Hepatocyte (in vitro differentiated cells): ENCODE data around the gene TWIST2. TPM values are rescaled to one million over a fixed set of nuclear protein-coding genes. Genes with fewer than 3 reads are reported as not detected.

Experiments used
- DNase-seq: peaks from one replicate; pipeline ENCODE4 v3.0.0-alpha.2; 2016; ENCODE audit warnings: low spot score
- H2AFZ ChIP-seq: fragments of 200-600 bp; sonication (generic); 2 replicates; pipeline ENCODE4 v1.6.0; 2016; ENCODE audit warnings: antibody characterized with exemption, mild to moderate bottlenecking
- H3K27ac ChIP-seq: fragments of 200-600 bp; sonication (generic); 2 replicates; pipeline ENCODE4 v1.5.1; 2016; ENCODE audit warnings: mild to moderate bottlenecking
- H3K27me3 ChIP-seq: fragments of 200-600 bp; sonication (generic); 2 replicates; pipeline ENCODE4 v1.6.1; 2016
- H3K36me3 ChIP-seq: fragments of 200-600 bp; sonication (generic); replicated peaks from 2 replicates; pipeline ENCODE4 v1.5.1; 2016; ENCODE audit warnings: low read depth; ENCODE audit not compliant: insufficient read depth
- H3K4me1 ChIP-seq: fragments of 200-600 bp; sonication (generic); 2 replicates; pipeline ENCODE4 v1.5.1; 2016; ENCODE audit warnings: mild to moderate bottlenecking, moderate library complexity; ENCODE audit not compliant: insufficient read depth
- H3K4me2 ChIP-seq: fragments of 200-600 bp; sonication (generic); 2 replicates; pipeline ENCODE4 v1.6.0; 2016
- H3K4me3 ChIP-seq: fragments of 200-600 bp; sonication (generic); 2 replicates; pipeline ENCODE4 v1.5.1; 2016; ENCODE audit warnings: mild to moderate bottlenecking
- H3K79me2 ChIP-seq: fragments of 200-600 bp; sonication (generic); 2 replicates; pipeline ENCODE4 v1.6.0; 2017; ENCODE audit warnings: mild to moderate bottlenecking
- H3K9me2 ChIP-seq: fragments of 200-600 bp; sonication (generic); replicated peaks from 2 replicates; pipeline ENCODE4 v1.6.0; 2017; ENCODE audit warnings: mild to moderate bottlenecking; ENCODE audit not compliant: insufficient read depth
- H3K9me3 ChIP-seq: fragments of 200-600 bp; sonication (generic); 2 replicates; pipeline ENCODE4 v1.5.1; 2016; ENCODE audit warnings: low read depth, mild to moderate bottlenecking
- H4K20me1 ChIP-seq: fragments of 200-600 bp; sonication (generic); 2 replicates; pipeline ENCODE4 v1.6.0; 2016; ENCODE audit warnings: mild to moderate bottlenecking; ENCODE audit not compliant: insufficient read depth, poor library complexity, severe bottlenecking
- EZH2 ChIP-seq: fragments of 200-600 bp; sonication (generic); IDR thresholded peaks from 2 replicates; pipeline ENCODE4 v1.6.1; 2016; ENCODE audit warnings: antibody characterized with exemption, mild to moderate bottlenecking, borderline replicate concordance
- EZH2phosphoT487 ChIP-seq: fragments of 200-600 bp; sonication (generic); IDR thresholded peaks from one replicate; pipeline ENCODE4 v1.6.1; 2018; ENCODE audit warnings: antibody characterized with exemption, mild to moderate bottlenecking, low read depth, moderate library complexity; ENCODE audit not compliant: unreplicated experiment, severe bottlenecking
- WGBS: methylation state at CpG from one replicate; pipeline ENCODE4 v1.1.6; 2016; ENCODE audit warnings: low lambda C conversion rate; ENCODE audit errors: missing lambda C conversion rate; 5-methylcytosine and 5-hydroxymethylcytosine counted together
- polyA plus RNA-seq: library from polyadenylated mRNA; unstranded; fragments of >200 nt; fragmentation: Nextera tagmentation; extraction: Ambion mirVana; gene quantifications from 2 replicates; pipeline ENCODE4 v1.2.1, GENCODE V29; 2016
- total RNA-seq: library from RNA; depleted of rRNA; stranded (reverse); fragments of >200 nt; gene quantifications from 2 replicates; pipeline ENCODE4 v1.2.3, GENCODE V29; 2014
- TF ChIP-seq, protein P1 (sequence below): fragments of 200-600 bp; sonication (generic); IDR thresholded peaks from 2 replicates; pipeline ENCODE4 v1.5.1; 2016; ENCODE audit warnings: antibody characterized with exemption, mild to moderate bottlenecking; ENCODE audit not compliant: poor library complexity

TWIST2 gene
- total and polyA plus RNA-seq, 2 experiments from 2014 or later: 13.5 to 19.7 TPM

DNA sequence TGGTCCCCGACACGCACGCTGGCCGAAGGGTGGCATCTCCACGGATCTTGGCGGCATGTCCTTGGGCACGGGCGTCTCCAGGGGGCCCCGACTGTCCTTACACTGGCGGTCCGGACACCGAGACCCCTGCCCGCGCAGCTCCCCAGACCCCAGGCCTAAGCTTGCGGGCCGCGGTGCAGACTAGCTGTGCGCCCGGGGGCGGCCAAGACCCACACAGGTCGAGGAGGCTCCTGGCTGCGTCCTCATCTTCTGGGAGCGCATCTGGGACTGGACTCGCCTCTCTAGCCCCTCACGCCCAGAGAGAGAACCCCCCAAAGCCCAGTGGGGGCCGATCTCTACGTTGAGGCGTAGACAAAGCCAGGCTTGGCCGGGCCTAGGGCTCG lies 475 bp upstream of the TWIST2 start:
- peaks cover 79% of the 10 kb centered on the region for H3K27me3 ChIP-seq
- H4K20me1 ChIP-seq: no peaks in the 10 kb centered on the region
- H3K9me3 ChIP-seq: no peaks in the 10 kb centered on the region
- WGBS: 7% methylated on average over 28 of the region's 30 CpGs
- H3K4me2 ChIP-seq: peak overlapping the region; percentile 87
- H3K36me3 ChIP-seq: no peaks in the 10 kb centered on the region
- peak overlapping the region; percentile 92 for H3K27ac ChIP-seq
- no peak for DNase-seq
- H3K4me3 ChIP-seq: peak overlapping the region; percentile 36
- H3K9me2 ChIP-seq: no peaks in the 10 kb centered on the region
- H3K4me1 ChIP-seq: peaks cover 7% of the 10 kb centered on the region
- peaks cover 23% of the 10 kb centered on the region for H3K79me2 ChIP-seq
- H2AFZ ChIP-seq: peak overlapping the region; percentile 37
- TF ChIP-seq EZH2 (no peak), EZH2phosphoT487 (no peak)
- TF ChIP-seq, protein P1, sequence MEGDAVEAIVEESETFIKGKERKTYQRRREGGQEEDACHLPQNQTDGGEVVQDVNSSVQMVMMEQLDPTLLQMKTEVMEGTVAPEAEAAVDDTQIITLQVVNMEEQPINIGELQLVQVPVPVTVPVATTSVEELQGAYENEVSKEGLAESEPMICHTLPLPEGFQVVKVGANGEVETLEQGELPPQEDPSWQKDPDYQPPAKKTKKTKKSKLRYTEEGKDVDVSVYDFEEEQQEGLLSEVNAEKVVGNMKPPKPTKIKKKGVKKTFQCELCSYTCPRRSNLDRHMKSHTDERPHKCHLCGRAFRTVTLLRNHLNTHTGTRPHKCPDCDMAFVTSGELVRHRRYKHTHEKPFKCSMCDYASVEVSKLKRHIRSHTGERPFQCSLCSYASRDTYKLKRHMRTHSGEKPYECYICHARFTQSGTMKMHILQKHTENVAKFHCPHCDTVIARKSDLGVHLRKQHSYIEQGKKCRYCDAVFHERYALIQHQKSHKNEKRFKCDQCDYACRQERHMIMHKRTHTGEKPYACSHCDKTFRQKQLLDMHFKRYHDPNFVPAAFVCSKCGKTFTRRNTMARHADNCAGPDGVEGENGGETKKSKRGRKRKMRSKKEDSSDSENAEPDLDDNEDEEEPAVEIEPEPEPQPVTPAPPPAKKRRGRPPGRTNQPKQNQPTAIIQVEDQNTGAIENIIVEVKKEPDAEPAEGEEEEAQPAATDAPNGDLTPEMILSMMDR: no peak

DNA sequence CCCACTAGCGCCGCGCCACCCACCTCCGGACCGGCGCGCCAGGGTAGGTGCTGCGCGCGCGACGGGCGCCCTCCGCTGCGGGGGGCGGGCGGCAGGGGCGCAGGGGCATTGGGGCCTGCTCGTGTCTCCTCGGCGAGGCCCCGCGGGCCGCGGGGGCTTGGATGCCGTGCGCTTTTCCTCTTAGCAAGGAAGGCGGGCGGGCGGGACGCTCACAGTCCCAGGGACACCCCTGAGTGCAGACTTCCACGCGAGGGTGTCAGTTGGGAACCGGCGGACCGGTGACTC lies 748 bp downstream of the TWIST2 start:
- Histone ChIP-seq H3K9me3 (no peaks in the 10 kb centered on the region), H4K20me1 (no peaks in the 10 kb centered on the region), H3K27me3 (peaks cover 74% of the 10 kb centered on the region), H3K79me2 (peaks cover 26% of the 10 kb centered on the region), H3K4me2 (peak overlapping the region; percentile 87), H3K36me3 (no peaks in the 10 kb centered on the region), H3K27ac (peak overlapping the region; percentile 92), H3K4me3 (peak overlapping the region; percentile 36), H2AFZ (no peak overlapping the region), H3K9me2 (no peaks in the 10 kb centered on the region), H3K4me1 (peaks cover 9% of the 10 kb centered on the region)
- no peak for DNase-seq
- TF ChIP-seq EZH2: no peak
- TF ChIP-seq EZH2phosphoT487: no peak
- TF ChIP-seq, protein P1: no peak
- 4% methylated on average over 35 of the region's 36 CpGs for WGBS

DNA sequence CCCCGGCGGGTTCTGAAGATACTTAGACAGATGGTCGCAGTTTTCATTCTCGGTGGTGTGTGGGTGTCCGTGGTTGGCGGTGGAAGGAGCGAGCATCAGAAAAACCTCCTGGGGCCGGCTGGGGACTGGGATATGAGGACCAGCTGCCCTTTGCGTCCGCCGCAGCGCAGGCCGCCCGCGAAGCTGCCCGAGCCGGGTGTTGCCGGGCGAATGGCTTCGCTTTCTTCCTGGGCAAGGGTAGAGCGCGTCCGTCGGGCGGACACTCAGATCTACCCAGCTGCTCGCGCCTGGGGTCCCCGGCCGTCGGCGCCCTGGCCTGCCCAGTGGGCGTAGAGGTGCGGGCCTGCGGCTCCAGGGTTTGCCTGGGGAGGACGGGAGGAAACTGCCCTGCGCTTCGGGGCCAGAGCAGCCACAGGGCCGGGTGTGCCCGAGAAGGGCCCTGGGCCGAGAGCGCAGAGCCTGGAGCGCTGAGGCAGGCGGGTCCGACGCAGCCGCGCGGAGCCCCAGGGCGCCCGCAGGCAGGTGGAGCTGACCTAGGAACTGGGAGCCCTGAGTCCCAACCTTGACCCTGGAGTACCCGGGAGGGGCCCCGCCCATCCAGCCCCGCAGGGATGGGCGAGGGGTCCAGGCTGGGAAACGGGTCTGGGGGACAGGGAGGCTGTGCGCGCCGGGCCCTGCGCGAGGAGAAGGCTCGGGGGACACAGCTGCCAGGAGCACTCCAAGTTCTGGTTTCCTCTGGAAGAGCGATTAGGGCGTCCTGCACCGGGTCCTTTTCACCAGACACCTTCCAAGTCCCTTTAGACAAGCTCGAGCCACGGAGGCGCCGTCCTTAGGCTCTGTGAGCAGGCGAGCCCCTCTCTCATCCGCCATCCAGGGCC lies 1.3 kb downstream of the TWIST2 start:
- no peak for TF ChIP-seq EZH2phosphoT487
- TF ChIP-seq EZH2: no peak

DNA sequence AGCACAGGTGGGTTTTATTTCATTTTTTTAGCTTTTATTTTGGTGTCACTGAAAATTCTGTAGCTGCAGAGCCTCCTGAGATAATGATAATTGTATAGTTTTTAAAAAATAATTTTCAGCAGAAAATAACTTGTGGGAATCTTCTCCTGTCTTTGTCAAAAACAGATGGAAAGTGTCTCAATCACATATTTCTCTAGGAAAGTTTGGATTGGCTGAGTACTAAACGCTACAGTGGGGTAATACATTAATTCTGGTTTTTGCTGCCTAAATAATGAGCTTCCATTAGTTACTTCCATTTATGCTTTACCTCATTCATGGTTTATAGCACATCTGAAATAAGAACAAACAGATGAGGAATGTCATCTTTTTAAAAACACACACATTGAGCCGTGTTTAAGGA lies 2.2 kb downstream of the TWIST2 start:
- Histone ChIP-seq H3K4me2 (peak overlapping the region; percentile 87), H4K20me1 (no peaks in the 10 kb centered on the region), H3K36me3 (no peaks in the 10 kb centered on the region), H2AFZ (no peak overlapping the region), H3K9me3 (no peaks in the 10 kb centered on the region), H3K27ac (peak overlapping the region; percentile 92), H3K4me3 (peak overlapping the region; percentile 36), H3K9me2 (no peaks in the 10 kb centered on the region), H3K27me3 (peaks cover 66% of the 10 kb centered on the region), H3K4me1 (peaks cover 11% of the 10 kb centered on the region), H3K79me2 (peaks cover 36% of the 10 kb centered on the region)
- DNase-seq: no peak
- 49% methylated on average over 2 of the region's 2 CpGs for WGBS
- TF ChIP-seq, protein P1: no peak
- TF ChIP-seq EZH2phosphoT487 (no peak), EZH2 (no peak)

More for the DNA sequence above, 1.3 kb downstream of the TWIST2 start:
- Histone ChIP-seq H3K36me3 (no peaks in the 10 kb centered on the region), H3K27me3 (peaks cover 71% of the 10 kb centered on the region), H3K27ac (peak overlapping the region; percentile 92), H3K4me2 (peak overlapping the region; percentile 87), H3K4me3 (peak overlapping the region; percentile 36), H3K9me2 (no peaks in the 10 kb centered on the region), H3K79me2 (peaks cover 28% of the 10 kb centered on the region), H3K4me1 (peaks cover 11% of the 10 kb centered on the region), H3K9me3 (no peaks in the 10 kb centered on the region), H4K20me1 (no peaks in the 10 kb centered on the region), H2AFZ (no peak overlapping the region)
- 4% methylated on average over 58 of the region's 70 CpGs for WGBS
- DNase-seq: no peak
